Measurements from ENCODE around the gene OAS3.

Gene OAS3

GRCh38 chr12:112961536-112961935, 23.3 kb downstream of the OAS3 start:
- no peak for DNase-seq

- DNase-seq: no peak
Measured at GRCh38 chr12:112962561-112962960, 24.3 kb downstream of the OAS3 start.

DNA sequence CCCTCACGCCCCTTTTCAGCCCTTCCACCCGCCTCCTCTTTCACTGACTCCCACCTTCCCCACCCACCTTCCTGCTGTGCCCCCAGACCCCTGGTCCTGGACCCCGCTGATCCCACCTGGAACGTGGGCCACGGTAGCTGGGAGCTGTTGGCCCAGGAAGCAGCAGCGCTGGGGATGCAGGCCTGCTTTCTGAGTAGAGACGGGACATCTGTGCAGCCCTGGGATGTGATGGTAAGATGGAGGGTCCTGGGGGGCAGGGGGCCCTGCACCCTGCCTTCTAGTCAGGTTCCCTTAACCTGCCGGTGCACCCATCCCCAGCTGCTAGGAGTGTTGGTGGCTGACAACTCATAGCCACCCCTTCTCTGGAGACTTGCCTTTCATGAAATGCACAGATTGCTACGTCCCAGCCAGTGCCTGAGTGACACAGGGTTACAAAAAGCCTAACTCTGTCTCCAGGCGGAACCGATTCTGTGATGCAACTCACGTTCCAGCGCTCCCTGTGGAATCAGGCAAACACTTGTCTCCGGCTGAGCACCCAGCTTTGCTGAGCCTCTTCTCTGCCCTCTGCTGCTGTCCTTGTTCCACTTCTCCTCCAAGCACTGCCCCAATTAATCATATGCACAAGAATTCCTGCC, 25.1 kb downstream of the OAS3 start:
- DNase-seq: no peak

GRCh38 chr12:112964067-112964670, 25.9 kb downstream of the OAS3 start:
- no peak for DNase-seq

- no peak for DNase-seq
Measured at GRCh38 chr12:112964915-112965314, 26.6 kb downstream of the OAS3 start.

- DNase-seq: no peak
Measured at GRCh38 chr12:112965643-112966042, 27.4 kb downstream of the OAS3 start.

GRCh38 chr12:112967306-112967705, 29.0 kb downstream of the OAS3 start:
- no peak for DNase-seq

DNA sequence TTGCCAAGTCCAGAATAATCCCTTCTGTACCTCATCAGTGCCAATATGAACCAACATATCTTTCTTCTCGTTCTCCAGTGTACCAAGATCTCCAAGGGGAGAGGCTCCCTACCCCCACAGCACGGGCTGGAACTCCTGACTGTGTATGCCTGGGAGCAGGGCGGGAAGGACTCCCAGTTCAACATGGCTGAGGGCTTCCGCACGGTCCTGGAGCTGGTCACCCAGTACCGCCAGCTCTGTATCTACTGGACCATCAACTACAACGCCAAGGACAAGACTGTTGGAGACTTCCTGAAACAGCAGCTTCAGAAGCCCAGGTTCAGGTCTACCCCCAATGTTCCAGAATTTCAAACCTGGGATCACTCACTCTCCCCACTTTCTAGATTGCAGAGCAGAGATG, 29.6 kb downstream of the OAS3 start:
- DNase-seq: no peak

DNA sequence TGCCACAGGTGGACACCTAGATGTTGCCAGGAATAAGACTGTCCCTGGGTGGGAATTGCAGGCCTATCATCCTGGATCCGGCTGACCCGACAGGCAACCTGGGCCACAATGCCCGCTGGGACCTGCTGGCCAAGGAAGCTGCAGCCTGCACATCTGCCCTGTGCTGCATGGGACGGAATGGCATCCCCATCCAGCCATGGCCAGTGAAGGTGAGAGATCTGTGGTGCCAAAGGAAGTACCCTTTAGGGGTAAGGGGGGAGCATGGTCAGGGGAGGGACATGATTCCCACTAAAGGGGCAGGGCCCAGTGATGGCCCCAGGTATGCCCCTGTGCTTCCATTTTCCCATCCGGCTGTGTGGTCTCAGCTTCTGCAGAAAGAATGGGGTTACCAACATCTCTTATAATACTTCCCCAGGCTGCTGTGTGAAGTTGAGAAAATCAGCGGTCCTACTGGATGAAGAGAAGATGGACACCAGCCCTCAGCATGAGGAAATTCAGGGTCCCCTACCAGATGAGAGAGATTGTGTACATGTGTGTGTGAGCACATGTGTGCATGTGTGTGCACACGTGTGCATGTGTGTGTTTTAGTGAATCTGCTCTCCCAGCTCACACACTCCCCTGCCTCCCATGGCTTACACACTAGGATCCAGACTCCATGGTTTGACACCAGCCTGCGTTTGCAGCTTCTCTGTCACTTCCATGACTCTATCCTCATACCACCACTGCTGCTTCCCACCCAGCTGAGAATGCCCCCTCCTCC, 31.5 kb downstream of the OAS3 start:
- no peak for DNase-seq

DNA sequence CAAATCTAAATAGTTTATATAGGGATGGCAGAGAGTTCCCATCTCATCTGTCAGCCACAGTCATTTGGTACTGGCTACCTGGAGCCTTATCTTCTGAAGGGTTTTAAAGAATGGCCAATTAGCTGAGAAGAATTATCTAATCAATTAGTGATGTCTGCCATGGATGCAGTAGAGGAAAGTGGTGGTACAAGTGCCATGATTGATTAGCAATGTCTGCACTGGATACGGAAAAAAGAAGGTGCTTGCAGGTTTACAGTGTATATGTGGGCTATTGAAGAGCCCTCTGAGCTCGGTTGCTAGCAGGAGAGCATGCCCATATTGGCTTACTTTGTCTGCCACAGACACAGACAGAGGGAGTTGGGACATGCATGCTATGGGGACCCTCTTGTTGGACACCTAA, 32.1 kb downstream of the OAS3 start:
- no peak for DNase-seq

DNA sequence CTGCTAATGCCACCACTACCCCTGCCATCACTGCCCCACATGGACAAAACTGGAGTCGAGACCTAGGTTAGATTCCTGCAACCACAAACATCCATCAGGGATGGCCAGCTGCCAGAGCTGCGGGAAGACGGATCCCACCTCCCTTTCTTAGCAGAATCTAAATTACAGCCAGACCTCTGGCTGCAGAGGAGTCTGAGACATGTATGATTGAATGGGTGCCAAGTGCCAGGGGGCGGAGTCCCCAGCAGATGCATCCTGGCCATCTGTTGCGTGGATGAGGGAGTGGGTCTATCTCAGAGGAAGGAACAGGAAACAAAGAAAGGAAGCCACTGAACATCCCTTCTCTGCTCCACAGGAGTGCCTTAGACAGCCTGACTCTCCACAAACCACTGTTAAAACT, 33.0 kb downstream of the OAS3 start:
- DNase-seq: no peak

- no peak for DNase-seq
Measured at GRCh38 chr12:112973011-112973735, 34.9 kb downstream of the OAS3 start.

GRCh38 chr12:112973818-112974231, 35.6 kb downstream of the OAS3 start:
- DNase-seq: no peak

- no peak for DNase-seq
Measured at GRCh38 chr12:112974904-112975303, 36.6 kb downstream of the OAS3 start.

DNA sequence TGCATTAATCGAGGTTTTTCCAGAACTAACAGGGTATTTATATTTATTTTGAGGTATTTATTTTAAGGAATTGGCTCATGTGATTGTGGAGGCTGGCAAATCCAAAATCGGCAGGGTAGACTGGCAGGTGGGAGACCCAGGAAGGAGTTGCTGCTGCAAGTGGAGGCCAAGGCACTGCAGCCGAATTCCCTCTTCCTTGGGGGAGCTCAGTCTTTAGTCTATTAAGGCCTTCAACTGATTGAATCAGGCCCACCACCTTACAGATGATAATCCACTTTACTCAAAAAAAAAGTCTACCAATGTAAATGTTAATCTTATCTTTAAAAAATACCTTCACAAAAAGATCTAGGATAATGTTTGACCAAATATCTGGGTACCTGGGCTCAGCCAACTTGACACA, 38.9 kb downstream of the OAS3 start:
- DNase-seq: no peak

GRCh38 chr12:112977641-112978040, 39.4 kb downstream of the OAS3 start:
- no peak for DNase-seq

- DNase-seq: peak; percentile 67
Measured at GRCh38 chr12:112978163-112979040, 40.1 kb downstream of the OAS3 start, which contains the start of gene OAS2. TSS of gene OAS2 (plus strand) at chr12:112978519. CDS start at chr12:112978609, 90 bp downstream.

DNA sequence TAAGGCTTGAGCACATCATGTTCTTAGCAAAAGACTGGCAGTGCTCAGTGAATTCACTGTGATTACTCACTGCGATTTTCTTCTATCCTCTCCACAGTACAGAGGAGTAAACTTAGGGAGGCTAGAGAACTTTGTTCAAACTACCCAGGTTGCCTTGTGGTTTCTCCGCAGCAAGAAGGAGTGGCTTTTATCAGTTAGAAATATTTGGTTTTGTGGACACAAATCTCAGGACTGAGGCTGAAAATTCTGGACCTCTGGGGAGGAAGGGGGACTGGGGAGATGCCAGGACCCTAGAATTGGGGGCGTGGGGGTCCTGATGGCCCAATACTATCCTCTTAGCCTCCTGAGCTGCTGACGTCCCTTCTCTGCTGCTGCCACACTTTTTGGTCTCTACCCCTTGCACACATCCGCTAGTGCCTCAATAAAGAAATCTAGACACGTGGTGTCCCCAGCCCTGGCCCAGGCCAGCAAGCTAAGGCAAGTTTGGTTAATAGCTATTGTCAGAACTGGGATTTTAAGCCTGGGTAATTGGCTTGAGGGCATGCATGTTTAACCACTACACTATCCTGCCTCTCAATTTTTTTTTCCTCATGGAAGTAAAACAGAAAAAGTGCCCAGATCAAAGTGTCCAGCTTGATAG, 40.9 kb downstream of the OAS3 start:
- no peak for DNase-seq

DNA sequence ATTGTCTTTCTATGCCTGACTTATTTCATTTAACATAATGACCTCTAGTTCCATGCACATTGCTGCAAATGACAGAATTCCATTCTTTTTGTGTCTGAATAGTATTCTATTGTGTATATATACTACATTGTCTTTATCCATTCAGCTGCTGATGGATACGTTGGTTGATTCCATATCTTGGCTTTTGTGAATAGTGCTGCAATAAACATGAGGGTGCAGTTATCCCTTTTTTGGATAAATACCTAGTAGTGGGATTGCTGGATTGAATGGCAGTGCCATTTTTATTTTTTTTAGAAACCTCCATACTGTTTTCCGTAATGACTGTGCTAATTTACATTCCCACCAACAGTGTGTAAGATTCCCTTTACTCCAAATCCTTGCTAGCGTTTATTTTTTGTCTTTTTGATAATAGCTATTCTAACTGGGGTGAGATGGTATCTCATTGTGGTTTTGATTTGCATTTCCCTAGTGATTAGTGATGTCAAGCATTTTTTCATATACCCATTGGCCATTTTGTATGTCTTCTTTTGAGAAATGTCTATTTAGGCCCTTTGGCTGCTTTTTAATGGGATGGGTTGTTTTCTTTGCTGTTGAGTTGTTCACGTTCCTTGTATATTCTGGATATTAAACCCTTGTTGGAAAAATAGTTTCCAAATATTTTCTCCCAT, 42.4 kb downstream of the OAS3 start:
- DNase-seq: no peak

GRCh38 chr12:112985642-112986290, 47.5 kb downstream of the OAS3 start:
- no peak for DNase-seq

- no peak for DNase-seq
Measured at GRCh38 chr12:112986291-112986800, 48.1 kb downstream of the OAS3 start.

Data from activated T-cell treated with anti-CD3 and anti-CD28 coated beads for 4 hours (primary cell).